Measurements from ENCODE around the gene FBXO7.

DNA sequence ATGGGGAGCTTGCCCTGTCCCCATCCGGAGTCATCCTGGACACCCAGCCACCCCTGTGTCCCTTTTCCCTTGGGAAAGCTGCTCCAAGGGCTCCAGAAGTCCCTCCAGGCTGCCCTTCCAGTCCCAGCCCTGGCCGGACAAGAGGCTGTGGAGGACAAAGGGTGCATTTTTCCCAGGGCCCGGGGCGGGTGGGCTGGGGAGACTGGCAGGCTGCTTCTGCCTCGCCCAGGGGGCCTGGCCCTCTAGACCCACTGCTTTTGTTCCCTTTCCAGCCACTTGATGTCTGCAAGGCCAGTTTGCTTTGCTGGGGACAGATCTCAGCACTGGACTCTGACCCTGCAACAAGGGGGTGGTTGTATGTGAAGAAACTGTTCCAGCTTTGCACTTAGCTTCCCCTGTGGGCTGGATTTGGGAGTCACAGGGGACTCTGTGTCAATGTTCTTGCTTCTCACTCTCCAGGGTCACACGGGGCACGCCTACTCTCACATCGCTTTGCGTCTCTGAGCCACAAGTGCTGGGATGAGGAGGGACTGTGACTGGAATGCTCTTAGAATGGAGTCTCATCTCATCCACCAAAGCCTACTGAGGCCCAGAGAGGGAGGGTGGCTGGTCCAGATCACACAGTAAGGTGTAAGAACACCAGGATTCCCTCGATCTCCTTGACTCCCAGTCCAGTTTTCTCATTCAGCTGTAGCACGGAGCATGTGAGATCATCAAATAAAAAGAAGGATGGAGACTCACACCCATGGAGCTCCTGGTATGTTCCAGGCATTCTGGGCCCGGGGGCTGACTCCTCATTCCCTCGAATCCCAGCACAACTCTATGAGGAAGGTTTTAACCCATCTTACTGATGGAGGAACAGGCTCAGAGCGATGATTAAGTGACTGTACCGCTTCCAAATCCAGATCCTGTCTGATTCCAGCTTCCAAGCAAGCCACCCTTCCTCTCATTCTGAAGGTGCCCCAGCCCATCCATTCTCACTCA, 59.9 kb downstream of the FBXO7 start:
- TF ChIP-seq POLR2A (IDR thresholded peaks at IDR 0.05) = no peak
- TF ChIP-seq, protein P1, sequence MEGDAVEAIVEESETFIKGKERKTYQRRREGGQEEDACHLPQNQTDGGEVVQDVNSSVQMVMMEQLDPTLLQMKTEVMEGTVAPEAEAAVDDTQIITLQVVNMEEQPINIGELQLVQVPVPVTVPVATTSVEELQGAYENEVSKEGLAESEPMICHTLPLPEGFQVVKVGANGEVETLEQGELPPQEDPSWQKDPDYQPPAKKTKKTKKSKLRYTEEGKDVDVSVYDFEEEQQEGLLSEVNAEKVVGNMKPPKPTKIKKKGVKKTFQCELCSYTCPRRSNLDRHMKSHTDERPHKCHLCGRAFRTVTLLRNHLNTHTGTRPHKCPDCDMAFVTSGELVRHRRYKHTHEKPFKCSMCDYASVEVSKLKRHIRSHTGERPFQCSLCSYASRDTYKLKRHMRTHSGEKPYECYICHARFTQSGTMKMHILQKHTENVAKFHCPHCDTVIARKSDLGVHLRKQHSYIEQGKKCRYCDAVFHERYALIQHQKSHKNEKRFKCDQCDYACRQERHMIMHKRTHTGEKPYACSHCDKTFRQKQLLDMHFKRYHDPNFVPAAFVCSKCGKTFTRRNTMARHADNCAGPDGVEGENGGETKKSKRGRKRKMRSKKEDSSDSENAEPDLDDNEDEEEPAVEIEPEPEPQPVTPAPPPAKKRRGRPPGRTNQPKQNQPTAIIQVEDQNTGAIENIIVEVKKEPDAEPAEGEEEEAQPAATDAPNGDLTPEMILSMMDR (IDR thresholded peaks at IDR 0.05) = no peak

Data from upper lobe of left lung (tissue), 4 donors.